ENCODE measurements around the gene BTNL9.
"Not testable (repeated sequence)": the region's sequence is repeated elsewhere in the genome, so short reads cannot be mapped to it uniquely, and the experiment has no call there.

Gene BTNL9

GRCh38 chr5:181088289-181088688 lies 48.2 kb downstream of the BTNL9 start:
- DNase-seq, result peak in 1 of 42 donors; percentile 32
- intact Hi-C loops (cut with DNase I), result no loop called here

- peak in 1 of 42 donors; percentile 9 for DNase-seq
- intact Hi-C loops (cut with DNase I), result no loop called here
Measured at GRCh38 chr5:181092428-181092827, 52.4 kb downstream of the BTNL9 start.

- intact Hi-C loops (cut with DNase I); DNase-seq: not testable (repeated sequence)
Measured at GRCh38 chr5:181095162-181095561, 55.1 kb downstream of the BTNL9 start.

GRCh38 chr5:181096721-181097382 lies 56.8 kb downstream of the BTNL9 start:
- intact Hi-C loops (cut with DNase I); DNase-seq: not testable (repeated sequence)

- intact Hi-C loops (cut with DNase I); DNase-seq: not testable (repeated sequence)
Measured at GRCh38 chr5:181097383-181097753, 57.3 kb downstream of the BTNL9 start.

- intact Hi-C loops (cut with DNase I); DNase-seq: not testable (repeated sequence)
Measured at GRCh38 chr5:181097759-181098491, 57.9 kb downstream of the BTNL9 start.

- intact Hi-C loops (cut with DNase I), result no loop called here
- no peak for DNase-seq
Measured at GRCh38 chr5:181098762-181099601, 58.9 kb downstream of the BTNL9 start.

GRCh38 chr5:181099602-181100086 lies 59.6 kb downstream of the BTNL9 start:
- DNase-seq, result peak in 1 of 42 donors; percentile 2
- intact Hi-C loops (cut with DNase I), result no loop called here

- intact Hi-C loops (cut with DNase I), result no loop called here
- DNase-seq, result peak in 1 of 42 donors; percentile 26
Measured at GRCh38 chr5:181100121-181100875, 60.2 kb downstream of the BTNL9 start.

GRCh38 chr5:181101030-181101641 lies 61.1 kb downstream of the BTNL9 start:
- intact Hi-C loops (cut with DNase I), result not testable (repeated sequence)
- peak in 1 of 42 donors; percentile 35 for DNase-seq

GRCh38 chr5:181101930-181102674 lies 62.0 kb downstream of the BTNL9 start:
- intact Hi-C loops (cut with DNase I); DNase-seq: not testable (repeated sequence)

GRCh38 chr5:181104259-181104568 lies 64.1 kb downstream of the BTNL9 start:
- peak in 1 of 42 donors; percentile 24 for DNase-seq
- intact Hi-C loops (cut with DNase I), result not testable (repeated sequence)

- intact Hi-C loops (cut with DNase I), result not testable (repeated sequence)
Measured at GRCh38 chr5:181104606-181105390, 64.7 kb downstream of the BTNL9 start.

GRCh38 chr5:181105391-181106025 lies 65.4 kb downstream of the BTNL9 start:
- intact Hi-C loops (cut with DNase I), result no loop called here
- DNase-seq, result peak in 2 of 42 donors; percentile 6 to 17

More at GRCh38 chr5:181104606-181105390, 64.7 kb downstream of the BTNL9 start:
- peak in 1 of 42 donors; percentile 18 for DNase-seq

- peak in 2 of 42 donors; percentile 11 to 21 for DNase-seq
- intact Hi-C loops (cut with DNase I), result no loop called here
Measured at GRCh38 chr5:181107699-181108098, 67.6 kb downstream of the BTNL9 start.

- intact Hi-C loops (cut with DNase I), result no loop called here
- peak in 1 of 42 donors; percentile 14 for DNase-seq
Measured at GRCh38 chr5:181108578-181109165, 68.6 kb downstream of the BTNL9 start.

Data from head of caudate nucleus (tissue), 42 donors.